ENCODE results near the gene WFDC8.

GRCh38 chr20:45589725-45590124 is 10.6 kb upstream of the WFDC8 start:
- TF ChIP-seq CTCF (IDR thresholded peaks at IDR 0.05), result no peak
- TF ChIP-seq POLR2A (IDR thresholded peaks at IDR 0.05), result no peak
